Osteocyte (in vitro differentiated cells): Measurements from ENCODE around the gene NTSR2. TPM values are rescaled to one million over a fixed set of nuclear protein-coding genes. Genes with fewer than 3 reads are reported as not detected.

ENCODE experiments used
- DNase-seq: peaks from one replicate; pipeline ENCODE4 v3.0.0; 2021; ENCODE audit warnings: mixed read lengths; ENCODE audit not compliant: unreplicated experiment; ENCODE audit errors: extremely low spot score
- H3K27ac Mint-ChIP-seq: one replicate; pipeline ENCODE4 v1.8.0; 2021; ENCODE audit warnings: mild to moderate bottlenecking, mixed read lengths; ENCODE audit not compliant: unreplicated experiment
- H3K27me3 Mint-ChIP-seq: one replicate; pipeline ENCODE4 v1.8.0; 2021; ENCODE audit warnings: mixed read lengths; ENCODE audit not compliant: unreplicated experiment
- H3K36me3 Mint-ChIP-seq: one replicate; pipeline ENCODE4 v1.8.0; 2021; ENCODE audit warnings: mixed read lengths; ENCODE audit not compliant: unreplicated experiment
- H3K4me1 Mint-ChIP-seq: one replicate; pipeline ENCODE4 v1.8.0; 2021; ENCODE audit warnings: mixed read lengths; ENCODE audit not compliant: unreplicated experiment
- H3K4me3 Mint-ChIP-seq: one replicate; pipeline ENCODE4 v1.8.0; 2021; ENCODE audit warnings: mild to moderate bottlenecking, moderate library complexity, mixed read lengths; ENCODE audit not compliant: unreplicated experiment
- H3K9me3 Mint-ChIP-seq: one replicate; pipeline ENCODE4 v1.8.0; 2021; ENCODE audit warnings: mixed read lengths; ENCODE audit not compliant: unreplicated experiment
- total RNA-seq: library from RNA; stranded (reverse); gene quantifications from 2 replicates; pipeline ENCODE4 v1.2.1, GENCODE V29; 2021
- TF ChIP-seq, protein P1 (sequence below): fragments of 200-600 bp; sonication (generic); IDR thresholded peaks from 2 replicates; pipeline ENCODE4 v1.5.0; 2021; ENCODE audit warnings: antibody characterized with exemption, mild to moderate bottlenecking, moderate library complexity

NTSR2 gene
- total RNA-seq, 1 donor from 2014 or later, result not detected

DNA sequence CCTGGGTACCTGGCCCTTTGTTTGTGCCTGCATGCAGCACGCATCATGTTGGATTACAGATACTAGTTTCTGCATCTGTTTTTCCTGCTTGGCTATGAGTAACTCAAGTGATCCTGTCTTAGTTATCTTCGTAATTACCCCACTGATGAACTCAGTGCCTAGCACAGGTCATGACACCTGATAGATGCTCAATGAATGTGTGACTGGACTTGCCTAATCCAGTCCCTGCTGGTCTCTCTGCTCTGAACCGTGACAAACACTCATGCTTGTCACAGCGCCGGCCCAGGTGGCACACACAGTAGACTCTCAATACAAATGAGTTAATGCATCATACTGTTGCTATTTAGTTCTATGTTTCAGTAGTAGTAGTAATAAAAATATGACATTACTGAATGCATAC is 31.2 kb upstream of the NTSR2 start:
- peaks cover 19% of the 10 kb centered on the region for H3K4me1 Mint-ChIP-seq
- H3K9me3 Mint-ChIP-seq, result peaks cover 7% of the 10 kb centered on the region
- DNase-seq, result no peak
- H3K27ac Mint-ChIP-seq, result no peak overlapping the region
- no peaks in the 10 kb centered on the region for H3K27me3 Mint-ChIP-seq
- TF ChIP-seq, protein P1, sequence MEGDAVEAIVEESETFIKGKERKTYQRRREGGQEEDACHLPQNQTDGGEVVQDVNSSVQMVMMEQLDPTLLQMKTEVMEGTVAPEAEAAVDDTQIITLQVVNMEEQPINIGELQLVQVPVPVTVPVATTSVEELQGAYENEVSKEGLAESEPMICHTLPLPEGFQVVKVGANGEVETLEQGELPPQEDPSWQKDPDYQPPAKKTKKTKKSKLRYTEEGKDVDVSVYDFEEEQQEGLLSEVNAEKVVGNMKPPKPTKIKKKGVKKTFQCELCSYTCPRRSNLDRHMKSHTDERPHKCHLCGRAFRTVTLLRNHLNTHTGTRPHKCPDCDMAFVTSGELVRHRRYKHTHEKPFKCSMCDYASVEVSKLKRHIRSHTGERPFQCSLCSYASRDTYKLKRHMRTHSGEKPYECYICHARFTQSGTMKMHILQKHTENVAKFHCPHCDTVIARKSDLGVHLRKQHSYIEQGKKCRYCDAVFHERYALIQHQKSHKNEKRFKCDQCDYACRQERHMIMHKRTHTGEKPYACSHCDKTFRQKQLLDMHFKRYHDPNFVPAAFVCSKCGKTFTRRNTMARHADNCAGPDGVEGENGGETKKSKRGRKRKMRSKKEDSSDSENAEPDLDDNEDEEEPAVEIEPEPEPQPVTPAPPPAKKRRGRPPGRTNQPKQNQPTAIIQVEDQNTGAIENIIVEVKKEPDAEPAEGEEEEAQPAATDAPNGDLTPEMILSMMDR, result no peak
- no peak overlapping the region for H3K4me3 Mint-ChIP-seq
- no peaks in the 10 kb centered on the region for H3K36me3 Mint-ChIP-seq

DNA sequence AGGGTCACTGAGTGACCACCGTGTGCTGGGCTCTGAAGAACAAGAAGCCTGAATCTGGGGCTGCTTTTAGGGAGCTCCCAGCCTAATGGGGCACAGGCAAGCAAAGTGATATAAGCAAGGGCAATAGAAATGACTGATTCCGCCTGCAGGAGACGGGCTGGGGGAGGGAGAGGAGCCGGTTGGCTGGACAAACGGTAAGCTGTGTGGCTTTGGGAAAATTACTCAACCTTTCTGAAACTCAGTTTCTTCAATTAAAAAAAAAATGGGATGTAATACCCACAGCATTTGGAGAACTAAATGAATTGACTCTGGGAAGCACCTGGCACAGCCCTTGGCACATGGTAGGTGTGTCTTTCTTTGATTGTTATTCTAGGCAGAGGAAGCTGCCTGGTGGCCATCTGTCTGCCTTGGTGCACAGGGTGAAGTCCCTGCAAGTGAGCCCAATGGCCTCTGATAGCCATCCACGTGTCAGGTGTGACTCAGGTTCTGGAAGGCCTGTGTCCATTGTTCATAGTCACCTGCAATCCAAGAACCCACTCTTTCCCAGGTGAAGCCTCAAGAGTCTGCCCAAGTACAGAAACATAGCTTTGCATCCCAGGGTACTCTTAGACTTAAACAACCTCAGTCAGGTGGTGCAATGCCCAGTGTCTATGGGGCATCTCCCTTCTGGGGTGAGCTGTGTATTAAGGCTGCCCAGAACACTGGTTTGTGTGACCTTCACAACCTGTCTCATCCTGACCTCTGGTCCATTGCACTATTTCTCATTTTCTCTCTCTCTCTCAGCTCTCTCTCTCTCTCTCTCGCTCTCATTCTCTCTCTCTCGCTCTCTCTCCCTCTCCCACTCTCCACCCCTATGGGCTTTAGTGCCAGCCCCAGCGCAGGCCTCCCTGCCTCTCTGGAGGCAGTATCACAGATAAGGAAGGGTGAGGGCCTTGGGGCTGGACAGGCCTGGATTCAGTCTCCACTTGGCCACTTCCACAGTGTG is 30.0 kb upstream of the NTSR2 start:
- H3K9me3 Mint-ChIP-seq, result no peaks in the 10 kb centered on the region
- H3K27me3 Mint-ChIP-seq, result no peaks in the 10 kb centered on the region
- H3K4me3 Mint-ChIP-seq, result no peak overlapping the region
- H3K4me1 Mint-ChIP-seq, result peaks cover 19% of the 10 kb centered on the region
- H3K27ac Mint-ChIP-seq, result no peak overlapping the region
- TF ChIP-seq, protein P1, result no peak
- no peak for DNase-seq
- no peaks in the 10 kb centered on the region for H3K36me3 Mint-ChIP-seq

DNA sequence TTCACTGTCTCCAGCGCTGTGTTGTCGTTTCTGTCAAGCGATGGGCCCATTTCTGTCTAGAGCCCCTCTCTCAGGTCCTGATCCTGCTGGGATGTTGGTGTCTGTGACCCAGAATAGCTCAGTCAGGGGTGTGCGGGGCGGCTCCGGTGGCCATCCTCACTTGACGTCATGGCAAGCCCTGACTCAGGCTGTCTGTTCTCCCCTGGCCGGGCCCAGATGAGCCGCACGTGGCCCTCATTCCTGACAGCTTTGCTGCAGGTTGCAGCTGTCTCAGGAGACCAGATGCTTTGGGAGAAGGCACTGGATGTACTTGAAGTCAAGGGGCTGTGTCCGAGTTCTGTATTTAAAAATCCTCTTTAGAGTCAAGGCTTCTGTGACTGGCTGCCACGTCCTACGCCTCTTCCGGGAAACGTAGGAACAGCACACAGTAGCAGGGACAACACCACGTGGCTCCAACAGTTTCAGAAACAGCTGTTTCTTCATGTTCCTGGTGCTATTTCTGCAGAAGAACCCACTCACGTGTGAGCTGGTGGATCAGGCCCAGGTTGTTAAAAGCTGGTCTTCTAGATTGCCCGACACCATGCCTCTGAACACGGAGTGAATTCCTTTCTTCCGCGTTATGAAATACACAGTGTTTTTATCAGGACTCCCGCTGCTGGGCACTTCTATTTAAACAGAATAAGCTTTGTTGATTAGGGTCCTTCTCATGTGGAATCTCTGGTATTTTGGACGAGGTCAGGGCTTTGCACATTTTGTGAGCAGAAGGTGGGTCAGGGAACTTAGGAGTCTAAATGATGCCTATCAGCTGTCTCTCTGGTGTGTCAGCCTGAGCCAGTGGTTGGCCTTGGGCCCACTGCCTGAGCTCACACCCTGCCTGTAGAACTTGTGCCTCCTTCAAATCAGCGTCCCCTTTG is 28.3 kb upstream of the NTSR2 start:
- no peak overlapping the region for H3K27ac Mint-ChIP-seq

DNA sequence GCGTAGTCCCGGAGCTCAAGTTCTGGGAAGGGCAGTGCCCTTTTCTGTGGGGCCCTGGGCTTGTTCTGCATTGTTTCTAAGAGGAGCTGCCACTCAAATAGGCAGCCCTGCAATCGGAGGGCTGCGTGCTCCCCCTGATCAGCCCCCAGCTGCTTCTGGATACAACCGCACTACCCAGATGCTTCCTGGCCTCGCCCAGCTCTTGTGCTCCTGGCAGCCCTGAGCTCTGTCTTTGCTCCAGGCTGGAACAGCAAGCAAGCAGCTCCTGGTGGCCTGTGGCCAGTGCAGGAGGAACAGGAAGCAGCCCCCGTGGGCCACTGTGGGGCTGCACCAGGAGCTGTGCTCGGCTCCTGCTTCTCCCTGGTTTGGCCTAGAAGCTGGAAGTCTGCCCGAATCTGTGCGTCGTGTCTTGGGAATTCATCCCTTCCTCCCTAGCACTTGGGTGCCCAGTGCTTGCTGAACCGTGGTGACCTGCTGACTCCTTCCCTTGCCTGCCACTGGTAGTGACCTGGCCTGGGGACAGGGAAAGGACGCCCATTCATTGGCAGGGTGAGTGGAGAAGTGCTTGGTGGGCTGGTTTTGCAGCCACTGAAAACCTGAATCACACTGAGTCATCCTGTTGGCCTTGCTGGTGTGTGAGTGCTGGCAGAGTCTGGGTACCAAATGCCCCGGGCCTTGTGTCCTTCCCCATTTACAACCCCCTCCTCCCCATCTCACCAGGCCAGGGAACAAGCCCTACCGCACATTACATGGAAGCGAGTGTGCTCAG is 27.3 kb upstream of the NTSR2 start:
- no peak overlapping the region for H3K27ac Mint-ChIP-seq
- no peak for DNase-seq
- H3K27me3 Mint-ChIP-seq, result peaks cover 2% of the 10 kb centered on the region
- H3K9me3 Mint-ChIP-seq, result no peaks in the 10 kb centered on the region
- H3K4me3 Mint-ChIP-seq, result no peak overlapping the region
- peaks cover 12% of the 10 kb centered on the region for H3K4me1 Mint-ChIP-seq
- no peaks in the 10 kb centered on the region for H3K36me3 Mint-ChIP-seq
- TF ChIP-seq, protein P1, result no peak

More for the DNA sequence above, 28.3 kb upstream of the NTSR2 start:
- no peak for DNase-seq
- Mint-ChIP-seq H3K36me3 (no peaks in the 10 kb centered on the region), H3K9me3 (no peaks in the 10 kb centered on the region), H3K4me1 (peaks cover 12% of the 10 kb centered on the region), H3K27me3 (peaks cover 2% of the 10 kb centered on the region), H3K4me3 (no peak overlapping the region)
- TF ChIP-seq, protein P1, result no peak
